Hair follicular keratinocyte (primary cell): ENCODE measurements around the gene FOXD4L5. TPM values are rescaled to one million over a fixed set of nuclear protein-coding genes. Genes with fewer than 3 reads are reported as not detected.

Experiments used
- total RNA-seq: library from RNA; depleted of rRNA; stranded (reverse); fragments of >200 nt; gene quantifications from 2 replicates; pipeline ENCODE4 v1.2.3, GENCODE V29; 2015

Gene FOXD4L5
- not detected in 2 replicates for total RNA-seq

DNA sequence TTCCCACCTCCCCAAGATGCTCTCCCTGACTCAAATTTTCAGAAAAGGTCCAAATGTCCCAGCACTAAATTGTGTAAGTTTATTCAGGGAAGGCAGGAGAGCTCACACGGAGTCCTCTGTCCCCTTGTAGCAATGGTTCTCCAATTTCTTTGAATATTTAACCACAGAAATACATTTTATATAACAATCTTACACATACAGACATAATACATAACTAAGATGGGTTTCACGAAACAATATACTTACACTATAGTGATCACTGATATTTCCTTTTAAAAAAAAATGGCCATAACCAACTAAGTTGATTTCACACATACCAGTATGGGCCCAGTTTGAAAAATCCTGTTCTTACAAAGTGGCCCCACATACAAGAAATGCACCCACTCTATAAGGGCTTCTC, at the start of gene FOXD4L5:
FOXD4L5 (minus strand) TSS at position 101 of the 400 bp plus-strand sequence. CDS start 832 bp downstream, outside the sequence.

